ENCODE data around the gene RTN4.
A peak's percentile ranks its signal among the peaks of the same experiment; 100 is the strongest.

The RTN4 gene

GRCh38 chr2:55010149-55010591 lies 40.1 kb downstream of the RTN4 start:
- DNase-seq (ENCODE audit: low read depth) = peak; percentile 56
- no peak for TF ChIP-seq CTCF (IDR thresholded peaks at IDR 0.05; ENCODE audit: control insufficient read depth, extremely low read depth, insufficient read depth)
- peak overlapping the region; percentile 54 for H3K4me3 ChIP-seq (ENCODE audit: low read depth, low read length)

GRCh38 chr2:55009277-55010060 lies 40.8 kb downstream of the RTN4 start:
- TF ChIP-seq CTCF (IDR thresholded peaks at IDR 0.05; ENCODE audit: control insufficient read depth, extremely low read depth, insufficient read depth) = no peak
- peak overlapping the region; percentile 54 for H3K4me3 ChIP-seq (ENCODE audit: low read depth, low read length)
- no peak for DNase-seq (ENCODE audit: low read depth)

GRCh38 chr2:55006306-55006705 lies 43.9 kb downstream of the RTN4 start:
- no peak for DNase-seq (ENCODE audit: low read depth)
- TF ChIP-seq CTCF (IDR thresholded peaks at IDR 0.05; ENCODE audit: control insufficient read depth, extremely low read depth, insufficient read depth) = no peak

GRCh38 chr2:55003706-55004639 lies 46.3 kb downstream of the RTN4 start:
- DNase-seq (ENCODE audit: low read depth) = no peak
- no peak for TF ChIP-seq CTCF (IDR thresholded peaks at IDR 0.05; ENCODE audit: control insufficient read depth, extremely low read depth, insufficient read depth)
- no peak overlapping the region for H3K4me3 ChIP-seq (ENCODE audit: low read depth, low read length)

More at GRCh38 chr2:55006306-55006705, 43.9 kb downstream of the RTN4 start:
- no peak overlapping the region for H3K4me3 ChIP-seq (ENCODE audit: low read depth, low read length)

GRCh38 chr2:55001716-55002115 lies 48.5 kb downstream of the RTN4 start:
- no peak for TF ChIP-seq CTCF (IDR thresholded peaks at IDR 0.05; ENCODE audit: control insufficient read depth, extremely low read depth, insufficient read depth)
- H3K4me3 ChIP-seq (ENCODE audit: low read depth, low read length) = no peak overlapping the region
- DNase-seq (ENCODE audit: low read depth) = no peak

GRCh38 chr2:55000341-55000740 lies 49.9 kb downstream of the RTN4 start:
- no peak for TF ChIP-seq CTCF (IDR thresholded peaks at IDR 0.05; ENCODE audit: control insufficient read depth, extremely low read depth, insufficient read depth)
- no peak overlapping the region for H3K4me3 ChIP-seq (ENCODE audit: low read depth, low read length)
- DNase-seq (ENCODE audit: low read depth) = no peak

All from LNCaP clone FGC (cell line).